ENCODE data around the gene PSMC3IP.

Gene PSMC3IP

DNA sequence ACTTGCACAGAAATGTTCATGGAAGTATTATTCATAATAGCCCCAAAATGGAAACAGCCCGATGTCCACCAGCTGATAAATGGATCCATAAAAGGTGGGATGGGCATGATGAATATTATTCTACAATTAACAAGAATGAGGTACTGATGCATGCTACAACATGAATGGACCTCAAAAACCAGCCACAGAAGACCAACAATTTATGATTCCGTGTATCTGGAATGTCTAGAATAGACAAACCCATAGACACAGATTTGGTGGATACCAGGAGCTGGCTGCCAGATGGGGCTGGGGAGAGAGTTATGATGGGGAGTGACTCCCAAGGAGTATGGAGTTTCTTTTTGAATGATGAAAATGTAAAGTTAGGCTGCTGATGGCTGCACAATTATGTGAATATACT lies 52.3 kb downstream of the PSMC3IP start:
- TF ChIP-seq, protein P1, sequence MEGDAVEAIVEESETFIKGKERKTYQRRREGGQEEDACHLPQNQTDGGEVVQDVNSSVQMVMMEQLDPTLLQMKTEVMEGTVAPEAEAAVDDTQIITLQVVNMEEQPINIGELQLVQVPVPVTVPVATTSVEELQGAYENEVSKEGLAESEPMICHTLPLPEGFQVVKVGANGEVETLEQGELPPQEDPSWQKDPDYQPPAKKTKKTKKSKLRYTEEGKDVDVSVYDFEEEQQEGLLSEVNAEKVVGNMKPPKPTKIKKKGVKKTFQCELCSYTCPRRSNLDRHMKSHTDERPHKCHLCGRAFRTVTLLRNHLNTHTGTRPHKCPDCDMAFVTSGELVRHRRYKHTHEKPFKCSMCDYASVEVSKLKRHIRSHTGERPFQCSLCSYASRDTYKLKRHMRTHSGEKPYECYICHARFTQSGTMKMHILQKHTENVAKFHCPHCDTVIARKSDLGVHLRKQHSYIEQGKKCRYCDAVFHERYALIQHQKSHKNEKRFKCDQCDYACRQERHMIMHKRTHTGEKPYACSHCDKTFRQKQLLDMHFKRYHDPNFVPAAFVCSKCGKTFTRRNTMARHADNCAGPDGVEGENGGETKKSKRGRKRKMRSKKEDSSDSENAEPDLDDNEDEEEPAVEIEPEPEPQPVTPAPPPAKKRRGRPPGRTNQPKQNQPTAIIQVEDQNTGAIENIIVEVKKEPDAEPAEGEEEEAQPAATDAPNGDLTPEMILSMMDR (IDR thresholded peaks at IDR 0.05): no peak
- Histone ChIP-seq H3K4me1 (ENCODE audit: control insufficient read depth in 1 of 2, insufficient read depth in 1 of 2, low read depth in 1 of 2, low read length in 1 of 2) (peaks cover 25 to 31% of the 10 kb centered on the region in 2 experiments), H3K4me3 (ENCODE audit: low read depth in 1 of 2, low read length in 1 of 2) (no peak overlapping the region), H3K27ac (no peak overlapping the region), H3K9me3 (no peaks in the 10 kb centered on the region), H3K36me3 (peaks cover 34% of the 10 kb centered on the region), H3K27me3 (no peaks in the 10 kb centered on the region)

DNA sequence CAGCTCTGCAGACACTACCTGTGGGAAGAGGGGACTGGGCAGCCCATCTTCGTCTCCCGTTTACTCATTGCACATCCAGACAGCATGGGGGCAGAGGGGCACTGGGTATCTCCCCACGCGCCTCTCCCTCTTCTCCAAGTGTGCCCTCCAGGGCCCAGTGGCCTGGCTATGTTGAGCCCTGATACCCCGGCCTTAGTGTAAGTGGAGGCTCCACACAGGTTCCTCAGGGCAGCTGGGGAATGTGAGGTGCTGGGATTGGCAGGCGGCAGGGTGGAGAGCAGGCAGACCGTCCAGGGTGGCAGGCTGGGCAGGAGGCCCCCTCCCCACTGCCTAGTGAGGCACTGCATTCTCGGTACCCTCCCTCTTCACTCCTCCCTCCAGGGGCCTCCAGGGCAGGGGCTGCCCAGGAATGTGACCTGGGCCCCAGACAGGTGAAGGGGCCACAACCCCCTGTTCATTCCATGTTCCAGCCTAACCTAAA lies 54.7 kb downstream of the PSMC3IP start:
- H3K27me3 ChIP-seq: no peaks in the 10 kb centered on the region
- H3K4me1 ChIP-seq (ENCODE audit: control insufficient read depth in 1 of 2, insufficient read depth in 1 of 2, low read depth in 1 of 2, low read length in 1 of 2): peaks cover 35 to 38% of the 10 kb centered on the region in 2 experiments
- peaks cover 50% of the 10 kb centered on the region for H3K36me3 ChIP-seq
- no peaks in the 10 kb centered on the region for H3K9me3 ChIP-seq
- H3K4me3 ChIP-seq (ENCODE audit: low read depth in 1 of 2, low read length in 1 of 2): no peak overlapping the region
- TF ChIP-seq, protein P1 (IDR thresholded peaks at IDR 0.05): no peak
- H3K27ac ChIP-seq: no peak overlapping the region
